H1 (cell line): ENCODE measurements around the gene DNAJA3.

Experiments
- ATF2 ChIP-seq: IDR thresholded peaks from 2 replicates; pipeline ENCODE4 v1.6.1; 2012; ENCODE audit warnings: low read length, inconsistent platforms
- ATF3 ChIP-seq: IDR thresholded peaks from 2 replicates; pipeline ENCODE4 v1.6.1; 2011; ENCODE audit warnings: low read depth, mild to moderate bottlenecking, low read length; ENCODE audit not compliant: insufficient read depth
- CEBPB ChIP-seq: IDR thresholded peaks from 2 replicates; pipeline ENCODE4 v1.6.1; 2012; ENCODE audit warnings: low read depth, low read length
- CTCF ChIP-seq, 3 experiments: IDR thresholded peaks; 1 replicate in 2 of 3; 2 replicates in 1 of 3; pipeline versions ENCODE4 v1.5.1 to v1.6.1; 2011; ENCODE audit warnings: low read length in 3 of 3, mild to moderate bottlenecking in 3 of 3, inconsistent platforms in 2 of 3, low read depth in 1 of 3, moderate library complexity in 1 of 3; ENCODE audit not compliant: insufficient read depth in 1 of 3; ENCODE audit errors: control extremely low read depth in 1 of 3
- NANOG ChIP-seq: IDR thresholded peaks from 2 replicates; pipeline ENCODE4 v1.6.1; 2011; ENCODE audit warnings: low read length, low read depth, mild to moderate bottlenecking, inconsistent platforms; ENCODE audit not compliant: insufficient read depth, poor library complexity, severe bottlenecking
- POLR2A ChIP-seq, 2 experiments: IDR thresholded peaks; 1 replicate in 1 of 2; 2 replicates in 1 of 2; pipeline ENCODE4 v1.6.1; 2011; ENCODE audit warnings: low read depth in 2 of 2, low read length in 2 of 2, mild to moderate bottlenecking in 2 of 2; ENCODE audit errors: control extremely low read depth in 1 of 2
- SP1 ChIP-seq: IDR thresholded peaks from 2 replicates; pipeline ENCODE4 v1.6.1; 2011; ENCODE audit warnings: low read depth, low read length
- SRF ChIP-seq: IDR thresholded peaks from 2 replicates; pipeline ENCODE4 v1.6.1; 2011; ENCODE audit warnings: mild to moderate bottlenecking, low read depth, low read length, moderate library complexity
- TAF1 ChIP-seq: IDR thresholded peaks from 2 replicates; pipeline ENCODE4 v1.6.1; 2011; ENCODE audit warnings: mild to moderate bottlenecking, low read depth, low read length
- ZNF274 ChIP-seq: IDR thresholded peaks from 2 replicates; pipeline ENCODE4 v1.7.0; 2012; ENCODE audit warnings: low read length, borderline replicate concordance; ENCODE audit errors: extremely low read depth

DNA sequence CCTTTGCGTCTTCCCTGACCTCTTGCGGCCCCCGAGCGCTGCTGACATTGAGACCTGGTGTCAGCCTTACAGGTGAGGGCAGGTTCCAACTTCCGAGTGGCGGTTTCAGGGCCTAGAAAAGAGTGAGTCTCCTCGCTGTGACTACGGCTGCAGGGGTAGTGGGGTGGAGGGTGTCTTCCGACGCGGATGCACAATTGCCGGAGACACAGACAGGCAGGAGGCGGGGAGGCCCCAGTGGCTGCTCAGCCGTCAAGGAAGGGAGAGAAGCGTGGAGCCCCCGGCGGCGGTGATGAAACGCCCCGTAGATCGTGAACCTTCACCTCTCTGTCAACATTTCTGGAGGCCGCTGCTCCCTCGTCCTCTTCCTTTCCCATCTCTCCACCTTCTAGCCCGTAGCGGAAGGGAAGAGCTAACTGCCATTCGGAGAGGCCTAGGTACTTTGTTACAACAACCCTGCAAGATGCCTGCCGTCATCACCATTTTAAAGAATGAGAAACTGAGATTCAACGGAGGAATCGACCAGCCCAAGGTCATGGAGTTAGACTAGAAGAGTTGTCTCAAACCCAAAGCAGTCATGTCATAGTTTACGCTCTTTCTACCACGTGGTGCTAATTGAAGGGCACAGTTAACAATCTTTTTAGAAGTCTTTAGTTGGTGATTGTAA lies 485 bp downstream of the DNAJA3 start:
- TF ChIP-seq TAF1 (no peak), NANOG (no peak), SRF (no peak), CTCF (IDR thresholded peaks at IDR 0.05; ENCODE audit: control extremely low read depth in 1 of 3, insufficient read depth in 1 of 3, low read depth in 1 of 3, low read length in 3 of 3) (no peak), POLR2A (IDR thresholded peaks at IDR 0.05; ENCODE audit: control extremely low read depth in 1 of 2, low read depth in 2 of 2, low read length in 2 of 2) (no peak), ZNF274 (no peak), ATF3 (no peak), SP1 (no peak), ATF2 (no peak), CEBPB (no peak)
